H9 (cell line): ENCODE results near the gene LRMDA. TPM values are rescaled to one million over a fixed set of nuclear protein-coding genes. Genes with fewer than 3 reads are reported as not detected.

ENCODE experiments used
- DNase-seq: peaks from one replicate; pipeline ENCODE4 v3.0.0-alpha.2; 2017
- H2AFZ ChIP-seq: one replicate; pipeline ENCODE4 v1.6.1; 2013; ENCODE audit warnings: mild to moderate bottlenecking, low read length, control low read depth, moderate library complexity
- H2AK5ac ChIP-seq: 2 replicates; pipeline ENCODE4 v1.6.1; 2013; ENCODE audit warnings: low read length, control low read depth, mixed read lengths; ENCODE audit not compliant: insufficient read length
- H2BK120ac ChIP-seq: one replicate; pipeline ENCODE4 v1.6.1; 2013; ENCODE audit warnings: low read depth, mild to moderate bottlenecking, low read length, control low read depth, inconsistent platforms; ENCODE audit not compliant: poor library complexity, severe bottlenecking
- H2BK12ac ChIP-seq: 2 replicates; pipeline ENCODE4 v1.6.1; 2013; ENCODE audit warnings: low read length, control low read depth, mixed read lengths, low read depth; ENCODE audit not compliant: insufficient read length
- H2BK15ac ChIP-seq: 2 replicates; pipeline ENCODE4 v1.6.1; 2013; ENCODE audit warnings: low read depth, low read length, control low read depth
- H2BK20ac ChIP-seq: one replicate; pipeline ENCODE4 v1.6.1; 2013; ENCODE audit warnings: low read depth, mild to moderate bottlenecking, low read length, control low read depth, inconsistent platforms; ENCODE audit not compliant: poor library complexity, severe bottlenecking
- H2BK5ac ChIP-seq: 2 replicates; pipeline ENCODE4 v1.6.1; 2013; ENCODE audit warnings: low read length, control low read depth, mixed read lengths; ENCODE audit not compliant: insufficient read length
- H3K14ac ChIP-seq: 2 replicates; pipeline ENCODE4 v1.6.1; 2013; ENCODE audit warnings: low read length, control low read depth; ENCODE audit not compliant: insufficient read depth
- H3K18ac ChIP-seq: 2 replicates; pipeline ENCODE4 v1.6.1; 2013; ENCODE audit warnings: low read depth, mild to moderate bottlenecking, mixed read lengths, low read length, control low read depth; ENCODE audit not compliant: insufficient read length
- H3K23ac ChIP-seq: 2 replicates; pipeline ENCODE4 v1.6.1; 2013; ENCODE audit warnings: low read length, control low read depth, mixed read lengths, low read depth; ENCODE audit not compliant: insufficient read length
- H3K23me2 ChIP-seq: 2 replicates; pipeline ENCODE4 v1.6.1; 2013; ENCODE audit warnings: low read depth, mild to moderate bottlenecking, mixed read lengths, low read length, control low read depth; ENCODE audit not compliant: insufficient read length, poor library complexity, severe bottlenecking
- H3K27ac ChIP-seq: 2 replicates; pipeline ENCODE4 v1.5.1; 2013; ENCODE audit warnings: low read length, control low read depth, mixed read lengths, low read depth; ENCODE audit not compliant: insufficient read length
- H3K27me3 ChIP-seq: 2 replicates; pipeline ENCODE4 v1.6.1; 2013; ENCODE audit warnings: low read length, control low read depth, inconsistent platforms; ENCODE audit not compliant: insufficient read depth
- H3K4ac ChIP-seq: 2 replicates; pipeline ENCODE4 v1.6.1; 2013; ENCODE audit warnings: low read depth, mild to moderate bottlenecking, control low read depth, inconsistent platforms, low read length, moderate library complexity
- H3K4me1 ChIP-seq: 2 replicates; pipeline ENCODE4 v1.6.1; 2013; ENCODE audit warnings: low read length, control low read depth, inconsistent platforms; ENCODE audit not compliant: insufficient read depth
- H3K4me2 ChIP-seq: 2 replicates; pipeline ENCODE4 v1.6.1; 2013; ENCODE audit warnings: low read length, control low read depth, mixed read lengths; ENCODE audit not compliant: insufficient read length, insufficient read depth
- H3K56ac ChIP-seq: 2 replicates; pipeline ENCODE4 v1.6.1; 2013; ENCODE audit warnings: low read depth, mild to moderate bottlenecking, mixed read lengths, low read length, control low read depth; ENCODE audit not compliant: insufficient read length
- H3K79me1 ChIP-seq: 2 replicates; pipeline ENCODE4 v1.6.1; 2013; ENCODE audit warnings: low read depth, mild to moderate bottlenecking, moderate library complexity, low read length, control low read depth, inconsistent platforms; ENCODE audit not compliant: insufficient read depth, poor library complexity, severe bottlenecking
- H3K79me2 ChIP-seq: 2 replicates; pipeline ENCODE4 v1.6.1; 2013; ENCODE audit warnings: low read length, control low read depth, inconsistent platforms; ENCODE audit not compliant: insufficient read depth
- H3K9ac ChIP-seq: 2 replicates; pipeline ENCODE4 v1.6.1; 2013; ENCODE audit warnings: low read length, control low read depth, mixed read lengths; ENCODE audit not compliant: insufficient read length; ENCODE audit errors: extremely low read depth
- H3K9me3 ChIP-seq: one replicate; pipeline ENCODE4 v1.6.1; 2013; ENCODE audit warnings: low read depth, low read length, inconsistent platforms; ENCODE audit not compliant: control insufficient read depth
- H3T11ph ChIP-seq: one replicate; pipeline ENCODE4 v1.6.1; 2013; ENCODE audit warnings: mild to moderate bottlenecking, low read length, control low read depth, inconsistent platforms
- H4K20me1 ChIP-seq: one replicate; pipeline ENCODE4 v1.6.1; 2013; ENCODE audit not compliant: control insufficient read depth, insufficient read length, insufficient read depth
- H4K5ac ChIP-seq: 2 replicates; pipeline ENCODE4 v1.6.1; 2013; ENCODE audit warnings: low read depth, mild to moderate bottlenecking, mixed read lengths, low read length, control low read depth; ENCODE audit not compliant: insufficient read length
- H4K8ac ChIP-seq: replicated peaks from 2 replicates; pipeline ENCODE4 v1.6.1; 2013; ENCODE audit warnings: low read length, control low read depth, mixed read lengths, low read depth; ENCODE audit not compliant: insufficient read length
- H4K91ac ChIP-seq: 2 replicates; pipeline ENCODE4 v1.6.1; 2013; ENCODE audit warnings: low read depth, mild to moderate bottlenecking, moderate library complexity, mixed read lengths, low read length, control low read depth; ENCODE audit not compliant: insufficient read length
- H3K27ac Mint-ChIP-seq, 3 experiments: 2 replicates in 2 of 3; 3 replicates in 1 of 3; pipeline ENCODE4 v1.8.0; 2020 to 2021; ENCODE audit warnings: mixed read lengths in 3 of 3, mild to moderate bottlenecking in 1 of 3, moderate library complexity in 1 of 3
- H3K27me3 Mint-ChIP-seq: 2 replicates; pipeline ENCODE4 v1.8.0; 2021; ENCODE audit warnings: low read depth, mild to moderate bottlenecking, moderate library complexity, mixed read lengths
- H3K36me3 Mint-ChIP-seq, 3 experiments: 2 replicates in 2 of 3; 3 replicates in 1 of 3; pipeline ENCODE4 v1.8.0; 2020 to 2021; ENCODE audit warnings: low read depth in 3 of 3, mixed read lengths in 3 of 3; ENCODE audit not compliant: insufficient read depth in 1 of 3
- H3K4me1 Mint-ChIP-seq, 2 experiments: 2 replicates each; pipeline ENCODE4 v1.8.0; 2020; ENCODE audit warnings: mixed read lengths in 2 of 2
- H3K4me3 Mint-ChIP-seq, 2 experiments: 2 replicates in 1 of 2; 3 replicates in 1 of 2; pipeline ENCODE4 v1.8.0; 2020 to 2021; ENCODE audit warnings: mild to moderate bottlenecking in 2 of 2, mixed read lengths in 2 of 2, moderate library complexity in 1 of 2
- H3K9me3 Mint-ChIP-seq, 2 experiments: 2 replicates in 1 of 2; 3 replicates in 1 of 2; pipeline ENCODE4 v1.8.0; 2020; ENCODE audit warnings: mild to moderate bottlenecking in 2 of 2, mixed read lengths in 2 of 2, moderate library complexity in 1 of 2
- WGBS: extraction: QIAGEN DNeasy Blood & Tissue Kit; methylation state at CpG from one replicate; pipeline ENCODE4 v1.1.7; 2013; ENCODE audit warnings: missing lambda C conversion rate, low lambda C conversion rate, mixed read lengths; ENCODE audit not compliant: insufficient read length; ENCODE audit errors: extremely low coverage; 5-methylcytosine and 5-hydroxymethylcytosine counted together
- total RNA-seq: library from RNA; stranded (reverse); gene quantifications from 2 replicates; pipeline ENCODE4 v1.2.1, GENCODE V29; 2021
- TF ChIP-seq, protein P1 (sequence below): fragments of 200-600 bp; sonication (generic); conservative IDR thresholded peaks from 3 replicates; pipeline ENCODE4 v1.8.0; 2021; ENCODE audit warnings: antibody characterized with exemption, mild to moderate bottlenecking

The LRMDA gene
- total RNA-seq, 1 experiment from 2014 or later = 1.8 TPM

DNA sequence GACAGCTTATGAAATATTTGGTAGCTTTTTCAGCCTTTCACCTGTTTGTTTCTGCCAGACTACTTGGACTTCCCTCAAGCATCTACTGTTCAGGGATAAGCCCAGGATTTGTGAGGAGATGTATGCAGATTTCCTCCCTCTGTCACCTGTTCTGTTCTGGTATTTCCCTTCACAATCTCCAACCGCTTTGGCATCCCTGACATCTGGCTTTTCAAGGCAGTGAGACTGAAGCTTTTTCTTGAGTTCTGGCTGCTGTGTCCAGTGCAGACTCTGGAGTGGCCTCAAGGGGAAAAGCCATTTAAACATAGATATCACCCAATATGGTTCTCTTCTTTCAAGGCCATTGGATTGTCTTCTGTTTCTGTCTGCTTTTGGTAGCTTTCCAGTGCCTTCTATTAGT is 369.7 kb downstream of the LRMDA start:
- no peak overlapping the region for H3K4me2 ChIP-seq
- no peak overlapping the region for H3K9ac ChIP-seq
- no peak overlapping the region for H3T11ph ChIP-seq
- no peak overlapping the region for H4K5ac ChIP-seq
- H3K14ac ChIP-seq = no peak overlapping the region
- H2BK5ac ChIP-seq = no peak overlapping the region
- H4K91ac ChIP-seq = no peak overlapping the region
- TF ChIP-seq, protein P1, sequence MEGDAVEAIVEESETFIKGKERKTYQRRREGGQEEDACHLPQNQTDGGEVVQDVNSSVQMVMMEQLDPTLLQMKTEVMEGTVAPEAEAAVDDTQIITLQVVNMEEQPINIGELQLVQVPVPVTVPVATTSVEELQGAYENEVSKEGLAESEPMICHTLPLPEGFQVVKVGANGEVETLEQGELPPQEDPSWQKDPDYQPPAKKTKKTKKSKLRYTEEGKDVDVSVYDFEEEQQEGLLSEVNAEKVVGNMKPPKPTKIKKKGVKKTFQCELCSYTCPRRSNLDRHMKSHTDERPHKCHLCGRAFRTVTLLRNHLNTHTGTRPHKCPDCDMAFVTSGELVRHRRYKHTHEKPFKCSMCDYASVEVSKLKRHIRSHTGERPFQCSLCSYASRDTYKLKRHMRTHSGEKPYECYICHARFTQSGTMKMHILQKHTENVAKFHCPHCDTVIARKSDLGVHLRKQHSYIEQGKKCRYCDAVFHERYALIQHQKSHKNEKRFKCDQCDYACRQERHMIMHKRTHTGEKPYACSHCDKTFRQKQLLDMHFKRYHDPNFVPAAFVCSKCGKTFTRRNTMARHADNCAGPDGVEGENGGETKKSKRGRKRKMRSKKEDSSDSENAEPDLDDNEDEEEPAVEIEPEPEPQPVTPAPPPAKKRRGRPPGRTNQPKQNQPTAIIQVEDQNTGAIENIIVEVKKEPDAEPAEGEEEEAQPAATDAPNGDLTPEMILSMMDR = no peak
- no peaks in the 10 kb centered on the region for H3K23me2 ChIP-seq
- H4K8ac ChIP-seq = no peak overlapping the region
- H2AFZ ChIP-seq = no peak overlapping the region
- no peak overlapping the region for H2BK120ac ChIP-seq
- H3K56ac ChIP-seq = no peak overlapping the region
- DNase-seq = no peak
- Mint-ChIP-seq H3K9me3 (peaks cover 9 to 14% of the 10 kb centered on the region in 2 experiments), H3K36me3 (peaks cover 0 to 9% (median 0%) of the 10 kb centered on the region in 3 experiments; a peak in 1 of 7 replicates), H3K27me3 (no peaks in the 10 kb centered on the region; the same call in none of the 2 replicates), H3K27ac (peak overlapping the region in 1 of 3 experiments; percentile 18; a peak in 1 of 7 replicates), H3K4me3 (no peak overlapping the region), H3K4me1 (peaks cover 13 to 14% of the 10 kb centered on the region in 2 experiments)
- no peak overlapping the region for H3K18ac ChIP-seq
- H4K20me1 ChIP-seq = no peaks in the 10 kb centered on the region
- no peak overlapping the region for H2BK20ac ChIP-seq
- H2BK12ac ChIP-seq = no peak overlapping the region
- no peak overlapping the region for H3K4ac ChIP-seq
- no peak overlapping the region for H3K23ac ChIP-seq
- H3K79me1 ChIP-seq = no peaks in the 10 kb centered on the region
- H3K27me3 ChIP-seq = no peaks in the 10 kb centered on the region
- H2BK15ac ChIP-seq = no peak overlapping the region
- no peak overlapping the region for H2AK5ac ChIP-seq
- H3K4me1 ChIP-seq = no peaks in the 10 kb centered on the region; the same call in 1 of the 2 replicates
- H3K79me2 ChIP-seq = no peaks in the 10 kb centered on the region
- no peaks in the 10 kb centered on the region for H3K9me3 ChIP-seq
- WGBS = no CpG with 5 or more reads among the region's 1 CpG
- no peak overlapping the region for H3K27ac ChIP-seq
